Measurements from ENCODE around the gene USP19.

DNA sequence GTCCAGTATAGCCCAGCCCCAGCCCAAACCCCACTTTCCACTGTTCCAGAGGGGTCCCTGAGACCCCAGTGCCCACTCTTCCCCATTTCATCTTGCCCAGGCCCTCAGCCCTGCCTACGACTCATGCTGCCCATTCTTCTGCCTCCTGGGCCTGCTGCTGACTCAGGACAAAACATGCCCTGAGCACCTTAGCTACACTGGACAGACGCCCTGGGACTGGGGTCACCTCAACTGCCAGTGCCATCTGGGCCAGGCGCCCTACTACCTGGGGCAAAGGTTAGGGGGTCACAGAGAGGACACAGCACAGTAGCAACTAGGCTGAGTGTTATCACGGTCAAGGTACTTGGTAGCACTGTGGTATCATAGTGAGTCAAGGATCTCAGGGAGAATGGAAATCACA lies 14.9 kb upstream of the USP19 start:
- TF ChIP-seq POLR2A (IDR thresholded peaks at IDR 0.05; ENCODE audit: low read length) (no peak), CTCF (IDR thresholded peaks at IDR 0.05) (no peak), RFX5 (IDR thresholded peaks at IDR 0.05) (no peak)

All from A549 (cell line).